Chondrocyte (in vitro differentiated cells): Measurements from ENCODE around the gene ACVR1B. TPM values are rescaled to one million over a fixed set of nuclear protein-coding genes. Genes with fewer than 3 reads are reported as not detected.

Source experiments
- DNase-seq: peaks from one replicate; pipeline ENCODE4 v3.0.0; 2021; ENCODE audit warnings: mixed read lengths, low spot score
- H3K27ac Mint-ChIP-seq: one replicate; pipeline ENCODE4 v1.8.0; 2021; ENCODE audit warnings: mild to moderate bottlenecking, moderate library complexity, mixed read lengths; ENCODE audit not compliant: unreplicated experiment
- H3K27me3 Mint-ChIP-seq: 2 replicates; pipeline ENCODE4 v1.8.0; 2021; ENCODE audit warnings: low read depth, mixed read lengths
- H3K36me3 Mint-ChIP-seq: 2 replicates; pipeline ENCODE4 v1.8.0; 2021; ENCODE audit warnings: low read depth, mixed read lengths
- H3K4me1 Mint-ChIP-seq: 2 replicates; pipeline ENCODE4 v1.8.0; 2021; ENCODE audit warnings: low read depth, mild to moderate bottlenecking, mixed read lengths
- H3K4me3 Mint-ChIP-seq: one replicate; pipeline ENCODE4 v1.8.0; 2021; ENCODE audit warnings: mild to moderate bottlenecking, moderate library complexity, mixed read lengths; ENCODE audit not compliant: unreplicated experiment
- H3K9me3 Mint-ChIP-seq: 2 replicates; pipeline ENCODE4 v1.8.0; 2021; ENCODE audit warnings: low read depth, mixed read lengths
- CTCF ChIP-seq: fragments of 200-600 bp; sonication (generic); IDR thresholded peaks from 2 replicates; pipeline ENCODE4 v1.5.0; 2021; ENCODE audit warnings: antibody characterized with exemption, mild to moderate bottlenecking, moderate library complexity
- total RNA-seq: library from RNA; stranded (reverse); gene quantifications from 3 replicates; pipeline ENCODE4 v1.2.1, GENCODE V29; 2021

The ACVR1B gene
- total RNA-seq, 1 donor from 2014 or later: 10.6 TPM

- Mint-ChIP-seq H3K4me3 (no peak overlapping the region), H3K9me3 (no peaks in the 10 kb centered on the region), H3K4me1 (peaks cover 65% of the 10 kb centered on the region), H3K27ac (no peak overlapping the region), H3K27me3 (no peaks in the 10 kb centered on the region), H3K36me3 (peaks cover 15% of the 10 kb centered on the region)
- TF ChIP-seq CTCF: no peak
- DNase-seq: no peak
Measured at GRCh38 chr12:51972422-51972812, 20.9 kb downstream of the ACVR1B start.

DNA sequence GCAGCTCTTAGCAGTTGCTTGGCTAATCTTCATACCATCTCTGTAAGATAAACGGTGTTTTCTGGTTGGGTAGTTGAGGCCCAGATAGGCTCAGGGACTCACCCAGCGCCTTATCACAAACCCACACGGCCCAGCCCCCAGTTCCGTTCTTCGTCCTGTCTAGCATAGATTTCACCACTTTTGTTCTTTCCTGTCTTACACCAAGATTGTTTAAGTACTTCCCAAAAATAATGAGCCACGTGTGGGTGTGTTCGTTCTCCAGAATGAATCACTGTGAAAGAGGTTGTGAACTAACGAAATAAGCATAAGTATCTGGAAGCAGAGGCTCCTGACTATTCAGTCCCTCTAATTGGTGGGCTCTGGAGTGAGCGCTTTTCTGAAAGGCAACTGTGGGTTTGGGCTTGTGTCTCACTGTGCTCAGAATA lies 21.4 kb downstream of the ACVR1B start:
- H3K9me3 Mint-ChIP-seq: no peaks in the 10 kb centered on the region
- H3K4me1 Mint-ChIP-seq: peaks cover 65% of the 10 kb centered on the region
- no peak for DNase-seq
- H3K36me3 Mint-ChIP-seq: peaks cover 15% of the 10 kb centered on the region
- H3K4me3 Mint-ChIP-seq: no peak overlapping the region
- H3K27ac Mint-ChIP-seq: peak overlapping the region; percentile 5
- TF ChIP-seq CTCF: no peak
- no peaks in the 10 kb centered on the region for H3K27me3 Mint-ChIP-seq

- H3K9me3 Mint-ChIP-seq: no peaks in the 10 kb centered on the region
- DNase-seq: no peak
- no peak overlapping the region for H3K4me3 Mint-ChIP-seq
- H3K27ac Mint-ChIP-seq: peak overlapping the region; percentile 57
- H3K27me3 Mint-ChIP-seq: no peaks in the 10 kb centered on the region
- H3K4me1 Mint-ChIP-seq: peaks cover 65% of the 10 kb centered on the region
- no peak for TF ChIP-seq CTCF
- H3K36me3 Mint-ChIP-seq: peaks cover 15% of the 10 kb centered on the region
Measured at GRCh38 chr12:51973560-51973959, 22.1 kb downstream of the ACVR1B start.

DNA sequence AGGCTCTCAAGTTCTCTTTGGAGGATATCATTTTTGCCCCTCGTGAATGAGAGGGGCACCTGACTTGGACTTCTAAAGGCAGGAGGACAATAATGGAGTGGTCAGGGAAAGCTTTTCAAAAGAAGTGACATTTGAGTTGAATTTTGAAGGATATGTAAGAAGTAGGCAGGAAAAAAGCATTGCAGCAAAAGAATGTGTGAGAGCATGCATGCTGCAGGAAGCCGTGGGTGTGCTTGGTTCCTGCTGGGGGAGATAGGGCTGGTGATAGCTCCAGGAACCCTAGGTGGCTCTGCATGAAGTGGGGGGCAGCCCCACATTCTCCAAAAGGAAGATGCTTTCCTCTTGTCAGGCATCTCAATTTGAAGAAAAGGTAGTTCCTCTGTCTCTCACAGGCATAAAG lies 23.1 kb downstream of the ACVR1B start:
- H3K36me3 Mint-ChIP-seq: peaks cover 15% of the 10 kb centered on the region
- no peaks in the 10 kb centered on the region for H3K9me3 Mint-ChIP-seq
- peaks cover 70% of the 10 kb centered on the region for H3K4me1 Mint-ChIP-seq
- H3K27me3 Mint-ChIP-seq: no peaks in the 10 kb centered on the region
- TF ChIP-seq CTCF: no peak
- DNase-seq: no peak
- H3K4me3 Mint-ChIP-seq: no peak overlapping the region
- peak overlapping the region; percentile 52 for H3K27ac Mint-ChIP-seq

GRCh38 chr12:51975196-51975595 lies 23.7 kb downstream of the ACVR1B start:
- peaks cover 67% of the 10 kb centered on the region for H3K4me1 Mint-ChIP-seq
- no peak overlapping the region for H3K4me3 Mint-ChIP-seq
- H3K9me3 Mint-ChIP-seq: no peaks in the 10 kb centered on the region
- H3K27me3 Mint-ChIP-seq: no peaks in the 10 kb centered on the region
- DNase-seq: no peak
- no peak overlapping the region for H3K27ac Mint-ChIP-seq
- H3K36me3 Mint-ChIP-seq: peaks cover 15% of the 10 kb centered on the region
- no peak for TF ChIP-seq CTCF
